Measurements from ENCODE around the gene CD300LD. TPM values are rescaled to one million over a fixed set of nuclear protein-coding genes. Genes with fewer than 3 reads are reported as not detected.
A peak's percentile ranks its signal among the peaks of the same experiment; 100 is the strongest.
"Not testable (repeated sequence)": the region's sequence is repeated elsewhere in the genome, so short reads cannot be mapped to it uniquely, and the experiment has no call there.

CD300LD gene
- total and polyA plus RNA-seq, 2 experiments from 2014 or later = not detected

DNA sequence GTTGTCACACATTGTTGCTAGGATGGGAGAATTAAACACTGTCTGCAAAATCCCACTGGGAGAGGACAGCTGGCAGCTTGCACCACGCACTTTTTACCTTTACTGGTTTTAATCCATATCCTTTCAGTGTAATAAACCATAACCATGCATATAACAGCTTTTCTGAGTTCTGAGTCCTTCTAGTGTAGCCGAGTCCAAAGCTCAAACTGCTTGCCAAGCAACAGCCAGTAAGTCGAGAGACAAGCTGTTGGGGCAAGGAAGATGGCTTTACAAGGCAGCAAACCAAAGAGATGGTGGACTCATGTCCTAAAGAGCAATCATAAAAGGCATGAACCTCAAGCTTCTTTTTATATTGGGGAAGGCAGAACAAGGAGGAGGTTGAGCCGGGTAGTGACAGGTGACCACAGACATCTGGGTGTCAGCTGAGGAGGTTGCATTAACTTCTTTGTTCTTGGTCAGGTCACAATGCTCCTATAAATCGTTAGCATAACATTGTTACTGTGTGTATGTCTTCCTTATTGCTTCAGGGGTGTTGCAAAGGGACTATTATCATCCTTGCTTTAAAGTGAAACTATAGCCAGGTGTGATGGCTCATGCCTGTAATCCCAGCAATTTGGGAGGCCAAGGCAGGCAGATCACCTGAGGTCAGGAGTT lies 17.5 kb downstream of the CD300LD start (continued):
- TF ChIP-seq, protein P1, sequence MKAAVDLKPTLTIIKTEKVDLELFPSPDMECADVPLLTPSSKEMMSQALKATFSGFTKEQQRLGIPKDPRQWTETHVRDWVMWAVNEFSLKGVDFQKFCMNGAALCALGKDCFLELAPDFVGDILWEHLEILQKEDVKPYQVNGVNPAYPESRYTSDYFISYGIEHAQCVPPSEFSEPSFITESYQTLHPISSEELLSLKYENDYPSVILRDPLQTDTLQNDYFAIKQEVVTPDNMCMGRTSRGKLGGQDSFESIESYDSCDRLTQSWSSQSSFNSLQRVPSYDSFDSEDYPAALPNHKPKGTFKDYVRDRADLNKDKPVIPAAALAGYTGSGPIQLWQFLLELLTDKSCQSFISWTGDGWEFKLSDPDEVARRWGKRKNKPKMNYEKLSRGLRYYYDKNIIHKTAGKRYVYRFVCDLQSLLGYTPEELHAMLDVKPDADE (IDR thresholded peaks at IDR 0.05) = no peak
- TF ChIP-seq, protein P2, sequence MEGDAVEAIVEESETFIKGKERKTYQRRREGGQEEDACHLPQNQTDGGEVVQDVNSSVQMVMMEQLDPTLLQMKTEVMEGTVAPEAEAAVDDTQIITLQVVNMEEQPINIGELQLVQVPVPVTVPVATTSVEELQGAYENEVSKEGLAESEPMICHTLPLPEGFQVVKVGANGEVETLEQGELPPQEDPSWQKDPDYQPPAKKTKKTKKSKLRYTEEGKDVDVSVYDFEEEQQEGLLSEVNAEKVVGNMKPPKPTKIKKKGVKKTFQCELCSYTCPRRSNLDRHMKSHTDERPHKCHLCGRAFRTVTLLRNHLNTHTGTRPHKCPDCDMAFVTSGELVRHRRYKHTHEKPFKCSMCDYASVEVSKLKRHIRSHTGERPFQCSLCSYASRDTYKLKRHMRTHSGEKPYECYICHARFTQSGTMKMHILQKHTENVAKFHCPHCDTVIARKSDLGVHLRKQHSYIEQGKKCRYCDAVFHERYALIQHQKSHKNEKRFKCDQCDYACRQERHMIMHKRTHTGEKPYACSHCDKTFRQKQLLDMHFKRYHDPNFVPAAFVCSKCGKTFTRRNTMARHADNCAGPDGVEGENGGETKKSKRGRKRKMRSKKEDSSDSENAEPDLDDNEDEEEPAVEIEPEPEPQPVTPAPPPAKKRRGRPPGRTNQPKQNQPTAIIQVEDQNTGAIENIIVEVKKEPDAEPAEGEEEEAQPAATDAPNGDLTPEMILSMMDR (conservative IDR thresholded peaks at IDR 0.05; ENCODE audit: low read depth in 2 of 2) = no peak

DNA sequence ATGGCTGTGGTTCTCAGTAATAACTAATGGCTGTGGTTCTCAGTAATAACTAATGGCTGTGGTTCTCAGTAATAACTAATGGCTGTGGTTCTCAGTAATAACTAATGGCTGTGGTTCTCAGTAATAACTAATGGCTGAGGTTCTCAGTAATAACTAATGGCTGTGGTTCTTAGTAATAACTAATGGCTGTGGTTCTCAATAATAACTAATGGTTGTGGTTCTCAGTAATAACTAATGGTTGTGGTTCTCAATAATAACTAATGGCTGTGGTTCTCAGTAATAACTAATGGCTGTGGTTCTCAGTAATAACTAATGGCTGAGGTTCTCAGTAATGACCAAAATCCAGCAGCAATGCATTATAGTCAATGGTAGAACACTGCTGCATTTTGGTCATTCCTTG lies 18.4 kb downstream of the CD300LD start:
- not testable (repeated sequence) for H3K27me3 Mint-ChIP-seq (ENCODE audit: insufficient read depth, low read depth, poor library complexity); H3K4me1 ChIP-seq (ENCODE audit: insufficient read depth); H3F3A ChIP-seq (replicated peaks; ENCODE audit: low read depth); H3K9me3 Mint-ChIP-seq; H3K27ac Mint-ChIP-seq; H3K36me3 ChIP-seq (ENCODE audit: insufficient read depth); H3K9me2 ChIP-seq (ENCODE audit: insufficient read depth); DNase-seq (ENCODE audit: low spot score); H3K27me3 ChIP-seq (ENCODE audit: insufficient read depth); H3K36me3 Mint-ChIP-seq (ENCODE audit: low read depth); ATAC-seq; H3K4me1 Mint-ChIP-seq; H3K4me3 ChIP-seq; H3K4me3 Mint-ChIP-seq; H3K79me2 ChIP-seq (replicated peaks; ENCODE audit: insufficient read depth); H4K20me1 ChIP-seq (replicated peaks; ENCODE audit: insufficient read depth); H2AFZ ChIP-seq; H3K4me2 ChIP-seq; H3K27ac ChIP-seq (ENCODE audit: low read depth)

DNA sequence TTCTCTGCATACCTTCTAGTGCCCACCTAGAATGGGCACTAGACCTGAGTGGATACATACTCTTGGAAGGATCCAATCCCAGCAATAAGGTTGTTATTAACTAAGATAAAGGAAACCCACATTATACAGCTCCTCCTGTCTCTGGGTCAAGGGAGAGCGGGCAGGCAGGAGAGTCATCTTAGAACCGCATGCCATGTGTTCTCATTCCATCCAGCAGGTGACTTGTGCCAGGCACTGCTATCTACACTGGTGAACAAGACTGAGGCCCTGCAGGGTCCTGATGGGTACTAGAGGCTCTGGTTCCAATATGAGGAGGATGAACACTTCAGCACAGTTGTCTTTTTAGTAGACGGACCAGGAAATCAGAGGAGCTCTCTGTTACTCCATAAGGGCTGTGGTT lies 18.9 kb downstream of the CD300LD start:
- 0 out of 2 replicates have a peak, but pooled peaks cover 3% of the 10 kb centered on the region for H3F3A ChIP-seq (replicated peaks; ENCODE audit: low read depth)
- no peaks in the 10 kb centered on the region for H3K36me3 ChIP-seq (ENCODE audit: insufficient read depth)
- H3K4me2 ChIP-seq = no peak overlapping the region
- DNase-seq (ENCODE audit: low spot score) (peak; percentile 33), ATAC-seq (peak; percentile 38; the same call in 2 of the 3 replicates)
- no peak overlapping the region for H3K4me3 ChIP-seq
- no peak for TF ChIP-seq ZNF114 (CRISPR knock-in tag; IDR thresholded peaks at IDR 0.05)
- TF ChIP-seq, protein P2 (conservative IDR thresholded peaks at IDR 0.05; ENCODE audit: low read depth in 2 of 2) = peak in 1 of 2 experiments; percentile 32; a peak in 1 of 4 replicates
- H3K4me1 Mint-ChIP-seq = peaks cover 5% of the 10 kb centered on the region; the same call in 1 of the 3 replicates
- H3K27me3 Mint-ChIP-seq (ENCODE audit: insufficient read depth, low read depth, poor library complexity) = peaks cover 2% of the 10 kb centered on the region
- no peaks in the 10 kb centered on the region for H3K79me2 ChIP-seq (replicated peaks; ENCODE audit: insufficient read depth)
- no peaks in the 10 kb centered on the region for H3K4me1 ChIP-seq (ENCODE audit: insufficient read depth)
- no peaks in the 10 kb centered on the region for H3K27me3 ChIP-seq (ENCODE audit: insufficient read depth)
- no peak overlapping the region for H3K27ac Mint-ChIP-seq
- no peak overlapping the region for H3K27ac ChIP-seq (ENCODE audit: low read depth)
- no peaks in the 10 kb centered on the region; the same call in 2 of the 3 replicates for H3K36me3 Mint-ChIP-seq (ENCODE audit: low read depth)
- no peak overlapping the region for H2AFZ ChIP-seq
- H4K20me1 ChIP-seq (replicated peaks; ENCODE audit: insufficient read depth) = no peaks in the 10 kb centered on the region
- H3K9me2 ChIP-seq (ENCODE audit: insufficient read depth) = no peaks in the 10 kb centered on the region
- H3K9me3 Mint-ChIP-seq = no peaks in the 10 kb centered on the region; the same call in 2 of the 3 replicates
- H3K4me3 Mint-ChIP-seq = no peak overlapping the region

All from GM23338 (cell line).